ENCODE data around the gene PKN2. TPM values are rescaled to one million over a fixed set of nuclear protein-coding genes. Genes with fewer than 3 reads are reported as not detected.

PKN2 gene
- total and polyA plus RNA-seq, 2 of the 4 experiments (the other 2 are of a cell fraction), result 12.7 to 22.2 TPM

DNA sequence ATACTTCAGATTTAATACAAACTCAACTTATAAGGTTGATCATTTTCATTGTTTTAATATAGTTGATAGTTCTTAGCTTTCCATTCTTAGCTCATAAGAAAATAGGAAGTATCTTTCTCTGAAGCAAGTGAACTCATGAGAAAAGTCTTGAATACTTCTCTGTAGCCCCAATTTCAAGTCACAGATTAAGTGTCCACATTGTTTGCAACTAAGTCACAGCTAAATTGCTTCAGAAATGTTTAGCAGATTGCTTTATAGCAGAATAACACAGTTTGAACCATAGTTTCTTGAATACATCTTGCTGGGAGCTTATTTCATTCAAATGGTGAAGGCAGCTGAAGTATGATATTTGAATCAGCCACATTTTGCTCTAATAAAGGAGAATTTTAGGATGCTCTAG lies 10.6 kb upstream of the PKN2 start:
- in situ Hi-C loops (cut with MboI; ENCODE audit: low sequenced_read_pairs), result loop anchor here (10.0 kb wide), 1 partner anchor 201 kb away; no protein-coding TSS in a partner anchor

More for the DNA sequence above, 10.6 kb upstream of the PKN2 start:
- Histone ChIP-seq H2BK5ac (ENCODE audit: low read depth, low read length, poor library complexity, severe bottlenecking) (no peak overlapping the region), H2BK15ac (ENCODE audit: low read depth, low read length) (no peak overlapping the region), H3K56ac (ENCODE audit: extremely low read depth, insufficient read depth, low read length) (no peak overlapping the region), H2BK120ac (ENCODE audit: low read depth, low read length) (no peak overlapping the region), H3K4ac (ENCODE audit: low read depth, low read length) (no peak overlapping the region), H4K8ac (ENCODE audit: low read depth in 2 of 2, low read length in 2 of 2) (no peak overlapping the region), H2AK9ac (replicated peaks; ENCODE audit: low read depth, low read length, poor library complexity) (no peak overlapping the region), H4K5ac (ENCODE audit: low read depth, low read length) (no peak overlapping the region), H3K4me3 (ENCODE audit: insufficient read depth, low read depth, low read length) (no peak overlapping the region), H3K18ac (ENCODE audit: low read depth, low read length) (no peak overlapping the region), H2BK20ac (ENCODE audit: low read depth, low read length) (no peak overlapping the region), H3K27ac (ENCODE audit: insufficient read depth, low read length) (no peak overlapping the region), H3K9me3 (ENCODE audit: control insufficient read depth, insufficient read depth, low read length) (no peaks in the 10 kb centered on the region), H4K20me1 (ENCODE audit: insufficient read depth, low read length) (no peaks in the 10 kb centered on the region), H4K91ac (ENCODE audit: insufficient read depth, low read depth, low read length) (no peak overlapping the region), H3K9me1 (ENCODE audit: insufficient read depth, low read length) (no peaks in the 10 kb centered on the region), H3K4me2 (ENCODE audit: low read depth, low read length) (no peak overlapping the region), H3K4me1 (ENCODE audit: control insufficient read depth, insufficient read depth, low read length) (0 out of 2 replicates have a peak, but pooled peaks cover 1% of the 10 kb centered on the region), H2AFZ (replicated peaks; ENCODE audit: low read length, poor library complexity) (no peak overlapping the region), H3K36me3 (ENCODE audit: control insufficient read depth, insufficient read depth, low read length) (no peaks in the 10 kb centered on the region), H3K79me1 (ENCODE audit: low read depth in 1 of 2, low read length in 2 of 2) (peaks cover 0 to 1% of the 10 kb centered on the region in 2 experiments; a peak in 1 of 4 replicates), H2AK5ac (ENCODE audit: low read depth, low read length) (no peak overlapping the region), H3K14ac (replicated peaks; ENCODE audit: low read depth, low read length) (no peak overlapping the region), H3K9ac (ENCODE audit: low read depth, low read length) (no peak overlapping the region), H3K27me3 (ENCODE audit: control insufficient read depth, insufficient read depth, low read length) (no peaks in the 10 kb centered on the region), H3K23ac (ENCODE audit: low read depth, low read length) (no peak overlapping the region)
- no TSS peak for BruUV-seq (replicated peaks)
- TF ChIP-seq MAFK (IDR thresholded peaks at IDR 0.05; ENCODE audit: low read depth, low read length) (no peak), SMC3 (IDR thresholded peaks at IDR 0.05; ENCODE audit: low read depth, low read length) (no peak)
- DNase-seq (no peak), ATAC-seq (ENCODE audit: low read depth) (no peak)
- intact Hi-C loops (cut with micrococcal nuclease) (no loop called here), dilution Hi-C loops (cut with HindIII; ENCODE audit: low sequenced_read_pairs, unreplicated experiment) (no loop called here)
- POLR2A ChIA-PET (ENCODE audit: unreplicated experiment), result no interaction called here
- CTCF ChIA-PET, result interaction anchor here (1.1 to 1.6 kb wide), 2 partner anchors 11 to 18 kb away, joined by 4 read pairs; partner anchors contain the start of gene PKN2
